IMR-90 (cell line): ENCODE results near the gene TRAPPC4. TPM values are rescaled to one million over a fixed set of nuclear protein-coding genes. Genes with fewer than 3 reads are reported as not detected.
A peak's percentile ranks its signal among the peaks of the same experiment; 100 is the strongest.

Experiments
- ATAC-seq: fragments of 200-7000 bp; cut with Tn5 transposase; 2 replicates; pipeline ENCODE4 v1.9.1; 2020; ENCODE audit warnings: low read depth, mild to moderate bottlenecking, moderate library complexity
- BruUV-seq: library from RNA; stranded (reverse); fragments of 400-500 nt; replicated peaks from 2 replicates; lab custom pipeline; 2021; lab: Mats Ljungman, UMichigan
- CTCF ChIA-PET: fragments of 300-600 bp; formaldehyde crosslinking; extraction: SDS; loops from one replicate; lab custom pipeline; 2021; ENCODE audit warnings: antibody characterized with exemption; lab: Yijun Ruan, JAX
- POLR2A ChIA-PET: fragments of 300-600 bp; sonication (Branson Sonifier 250); formaldehyde crosslinking; loops from one replicate; lab custom pipeline; 2022; ENCODE audit warnings: antibody characterized with exemption; ENCODE audit not compliant: unreplicated experiment; lab: Charles Lee
- DNase-seq: peaks from one replicate; pipeline ENCODE4 v3.0.0; 2013
- H2AFZ ChIP-seq: replicated peaks from 2 replicates; pipeline ENCODE3; 2013; ENCODE audit warnings: low read length, mild to moderate bottlenecking; ENCODE audit not compliant: poor library complexity
- H2AK5ac ChIP-seq: 2 replicates; pipeline ENCODE4 v1.6.1; 2013; ENCODE audit warnings: low read depth, low read length, inconsistent platforms
- H2AK9ac ChIP-seq: replicated peaks from 2 replicates; pipeline ENCODE3; 2013; ENCODE audit warnings: mild to moderate bottlenecking, low read depth, low read length, moderate library complexity; ENCODE audit not compliant: poor library complexity
- H2BK120ac ChIP-seq: 2 replicates; pipeline ENCODE4 v1.6.1; 2013; ENCODE audit warnings: low read depth, low read length, inconsistent platforms
- H2BK15ac ChIP-seq: 3 replicates; pipeline ENCODE4 v1.6.1; 2013; ENCODE audit warnings: low read depth, low read length, inconsistent platforms
- H2BK20ac ChIP-seq: 2 replicates; pipeline ENCODE4 v1.6.1; 2013; ENCODE audit warnings: low read depth, mild to moderate bottlenecking, inconsistent platforms, low read length, moderate library complexity
- H2BK5ac ChIP-seq: 2 replicates; pipeline ENCODE4 v1.6.1; 2013; ENCODE audit warnings: mild to moderate bottlenecking, low read depth, low read length, inconsistent platforms; ENCODE audit not compliant: poor library complexity, severe bottlenecking
- H3K14ac ChIP-seq: replicated peaks from 2 replicates; pipeline ENCODE4 v1.6.1; 2013; ENCODE audit warnings: low read depth, low read length, inconsistent platforms
- H3K18ac ChIP-seq: 2 replicates; pipeline ENCODE4 v1.6.1; 2013; ENCODE audit warnings: low read depth, low read length, control low read depth
- H3K23ac ChIP-seq: 2 replicates; pipeline ENCODE4 v1.6.1; 2013; ENCODE audit warnings: low read depth, low read length, inconsistent platforms
- H3K27ac ChIP-seq: 2 replicates; pipeline ENCODE4 v1.5.1; 2013; ENCODE audit warnings: mild to moderate bottlenecking, control low read depth, low read length; ENCODE audit not compliant: insufficient read depth
- H3K27me3 ChIP-seq: 2 replicates; pipeline ENCODE4 v1.6.1; 2013; ENCODE audit warnings: low read length; ENCODE audit not compliant: control insufficient read depth, insufficient read depth
- H3K36me3 ChIP-seq: 2 replicates; pipeline ENCODE4 v1.6.1; 2013; ENCODE audit warnings: low read length, mixed read lengths; ENCODE audit not compliant: control insufficient read depth, insufficient read depth
- H3K4ac ChIP-seq: 2 replicates; pipeline ENCODE4 v1.6.1; 2013; ENCODE audit warnings: low read depth, low read length, inconsistent platforms
- H3K4me1 ChIP-seq: 2 replicates; pipeline ENCODE4 v1.6.1; 2013; ENCODE audit warnings: low read length, mixed read lengths; ENCODE audit not compliant: control insufficient read depth, insufficient read depth
- H3K4me2 ChIP-seq: 2 replicates; pipeline ENCODE4 v1.6.1; 2013; ENCODE audit warnings: low read depth, mild to moderate bottlenecking, control low read depth, low read length, moderate library complexity
- H3K4me3 ChIP-seq: 2 replicates; pipeline ENCODE4 v1.5.1; 2013; ENCODE audit warnings: low read depth, mild to moderate bottlenecking, control low read depth, low read length, moderate library complexity; ENCODE audit not compliant: insufficient read depth
- H3K56ac ChIP-seq: 2 replicates; pipeline ENCODE4 v1.6.1; 2013; ENCODE audit warnings: low read length, inconsistent platforms; ENCODE audit not compliant: insufficient read depth; ENCODE audit errors: extremely low read depth
- H3K79me1 ChIP-seq, 2 experiments: 2 replicates each; pipeline ENCODE4 v1.6.1; 2013; ENCODE audit warnings: low read length in 2 of 2, inconsistent platforms in 1 of 2, low read depth in 1 of 2
- H3K9ac ChIP-seq: 2 replicates; pipeline ENCODE4 v1.6.1; 2013; ENCODE audit warnings: low read depth, low read length, control low read depth
- H3K9me1 ChIP-seq: 2 replicates; pipeline ENCODE4 v1.6.1; 2013; ENCODE audit warnings: low read length, inconsistent platforms; ENCODE audit not compliant: insufficient read depth
- H3K9me3 ChIP-seq: 2 replicates; pipeline ENCODE4 v1.6.1; 2013; ENCODE audit warnings: low read length; ENCODE audit not compliant: control insufficient read depth, insufficient read depth
- H4K20me1 ChIP-seq: 2 replicates; pipeline ENCODE4 v1.6.1; 2013; ENCODE audit warnings: low read length, inconsistent platforms; ENCODE audit not compliant: insufficient read depth
- H4K5ac ChIP-seq: 2 replicates; pipeline ENCODE4 v1.6.1; 2013; ENCODE audit warnings: mild to moderate bottlenecking, low read depth, low read length, control low read depth
- H4K8ac ChIP-seq, 2 experiments: 2 replicates each; pipeline ENCODE4 v1.6.1; 2013; ENCODE audit warnings: low read depth in 2 of 2, low read length in 2 of 2, control low read depth in 1 of 2, inconsistent platforms in 1 of 2
- H4K91ac ChIP-seq: 2 replicates; pipeline ENCODE4 v1.6.1; 2013; ENCODE audit warnings: low read depth, low read length, inconsistent platforms; ENCODE audit not compliant: insufficient read depth
- BHLHE40 ChIP-seq: fragments of 150-350 bp; IDR thresholded peaks from 2 replicates; pipeline ENCODE4 v1.6.1; 2016; ENCODE audit warnings: mild to moderate bottlenecking, low read depth, low read length
- CEBPB ChIP-seq: IDR thresholded peaks from 2 replicates; pipeline ENCODE4 v1.6.1; 2012; ENCODE audit warnings: low read depth, low read length, improper control_type of control experiment
- FOS ChIP-seq: fragments of 150-350 bp; IDR thresholded peaks from 2 replicates; pipeline ENCODE4 v1.6.1; 2016; ENCODE audit warnings: low read depth, low read length
- POLR2A ChIP-seq: IDR thresholded peaks from 2 replicates; pipeline ENCODE4 v1.6.1; 2012; ENCODE audit warnings: mild to moderate bottlenecking, low read depth, low read length
- WGBS, 2 experiments: methylation state at CpG; one replicate each; pipeline versions ENCODE4 v1.1.5 to v1.1.7; 2013; ENCODE audit warnings: missing lambda C conversion rate in 2 of 2; ENCODE audit not compliant: insufficient read length in 1 of 2; ENCODE audit errors: extremely low coverage in 2 of 2; 5-methylcytosine and 5-hydroxymethylcytosine counted together
- dilution Hi-C: fragments of 300-500 bp; cut with HindIII; formaldehyde crosslinking; loops from one replicate; pipeline ENCODE4 v1.14.3; 2018; ENCODE audit warnings: low sequenced_read_pairs; ENCODE audit not compliant: unreplicated experiment
- in situ Hi-C: fragments of 300-500 bp; cut with MboI; formaldehyde crosslinking; loops from 3 replicates; pipeline ENCODE4 v1.14.3; 2019; ENCODE audit warnings: low sequenced_read_pairs, inconsistent platforms, mixed read lengths
- intact Hi-C: fragments of 100-400 bp; cut with micrococcal nuclease; formaldehyde crosslinking; loops from 2 replicates; pipeline ENCODE4 v1.10.0; 2022
- polyA plus RNA-seq, 3 experiments: library from polyadenylated mRNA; depleted of rRNA; stranded (reverse); fragments of >200 nt; gene quantifications; 2 replicates each; pipeline ENCODE4 v1.2.3, GENCODE V29; 2012; ENCODE audit warnings: low replicate concordance in 1 of 3
- total RNA-seq: library from RNA; depleted of rRNA; stranded (reverse); fragments of >200 nt; gene quantifications from 2 replicates; pipeline ENCODE4 v1.2.3, GENCODE V29; 2012
- TF ChIP-seq, protein P1 (sequence below): fragments of 150-350 bp; IDR thresholded peaks from 2 replicates; pipeline ENCODE4 v1.6.1; 2017; ENCODE audit warnings: mild to moderate bottlenecking, antibody characterized with exemption, low read length, low read depth

Gene TRAPPC4
- total and polyA plus RNA-seq, 2 of the 4 experiments (the other 2 are of a cell fraction), result 102 to 162 TPM

DNA sequence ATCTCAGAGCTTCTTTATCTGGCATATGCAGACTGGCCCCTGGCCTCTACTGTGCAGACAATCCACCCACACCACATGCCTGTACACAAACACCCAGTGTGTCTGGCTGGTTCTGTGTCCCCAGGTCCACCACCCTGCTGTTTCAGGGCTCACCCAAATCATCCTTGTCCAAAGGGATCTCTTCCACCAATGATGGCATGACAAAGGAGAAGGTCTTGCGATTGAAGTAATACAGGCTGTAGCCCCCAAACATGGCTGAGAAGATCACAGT, 10.4 kb downstream of the TRAPPC4 start:
- Histone ChIP-seq H2AK5ac (no peak overlapping the region), H3K36me3 (peaks cover 14% of the 10 kb centered on the region), H2BK5ac (no peak overlapping the region), H2AK9ac (peak overlapping the region; percentile 7), H3K79me1 (peaks cover 6 to 29% of the 10 kb centered on the region in 2 experiments; a peak in 3 of 4 replicates), H3K4me1 (no peaks in the 10 kb centered on the region), H3K9ac (no peak overlapping the region), H3K9me3 (no peaks in the 10 kb centered on the region), H3K56ac (no peak overlapping the region), H2BK15ac (no peak overlapping the region), H3K27me3 (no peaks in the 10 kb centered on the region), H3K4me3 (no peak overlapping the region), H3K9me1 (no peaks in the 10 kb centered on the region; the same call in 1 of the 2 replicates), H3K27ac (no peak overlapping the region), H2BK20ac (no peak overlapping the region), H3K14ac (no peak overlapping the region), H3K4me2 (no peak overlapping the region), H4K5ac (no peak overlapping the region), H4K8ac (no peak overlapping the region), H3K23ac (no peak overlapping the region), H4K20me1 (no peaks in the 10 kb centered on the region; the same call in 1 of the 2 replicates), H3K18ac (no peak overlapping the region), H4K91ac (no peak overlapping the region), H3K4ac (no peak overlapping the region), H2AFZ (no peak overlapping the region), H2BK120ac (no peak overlapping the region)
- 100% methylated on average over 1 of the region's 1 CpG; no CpG with 5 or more reads in 1 of the 2 experiments for WGBS, 2 experiments
- no TSS peak for BruUV-seq
- no peak for TF ChIP-seq POLR2A
- no peak for TF ChIP-seq CEBPB
- TF ChIP-seq FOS, result no peak
- TF ChIP-seq, protein P1, sequence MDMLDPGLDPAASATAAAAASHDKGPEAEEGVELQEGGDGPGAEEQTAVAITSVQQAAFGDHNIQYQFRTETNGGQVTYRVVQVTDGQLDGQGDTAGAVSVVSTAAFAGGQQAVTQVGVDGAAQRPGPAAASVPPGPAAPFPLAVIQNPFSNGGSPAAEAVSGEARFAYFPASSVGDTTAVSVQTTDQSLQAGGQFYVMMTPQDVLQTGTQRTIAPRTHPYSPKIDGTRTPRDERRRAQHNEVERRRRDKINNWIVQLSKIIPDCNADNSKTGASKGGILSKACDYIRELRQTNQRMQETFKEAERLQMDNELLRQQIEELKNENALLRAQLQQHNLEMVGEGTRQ, result no peak
- no peak for TF ChIP-seq BHLHE40
- DNase-seq (no peak), ATAC-seq (no peak)
- intact Hi-C loops (no loop called here), in situ Hi-C loops (no loop called here), dilution Hi-C loops (no loop called here)
- ChIA-PET CTCF (no interaction called here), POLR2A (no interaction called here)
